SKM-1 treated with dmso at 0.1 percent for 144 hours (cell line): Measurements from ENCODE around the gene NKAIN2.
"Not testable (repeated sequence)": the region's sequence is repeated elsewhere in the genome, so short reads cannot be mapped to it uniquely, and the experiment has no call there.

Experiments
- DNase-seq: peaks from one replicate; lab custom pipeline; 2025; ENCODE audit not compliant: unreplicated experiment; lab: John Stamatoyannopoulos, UW

The NKAIN2 gene

DNA sequence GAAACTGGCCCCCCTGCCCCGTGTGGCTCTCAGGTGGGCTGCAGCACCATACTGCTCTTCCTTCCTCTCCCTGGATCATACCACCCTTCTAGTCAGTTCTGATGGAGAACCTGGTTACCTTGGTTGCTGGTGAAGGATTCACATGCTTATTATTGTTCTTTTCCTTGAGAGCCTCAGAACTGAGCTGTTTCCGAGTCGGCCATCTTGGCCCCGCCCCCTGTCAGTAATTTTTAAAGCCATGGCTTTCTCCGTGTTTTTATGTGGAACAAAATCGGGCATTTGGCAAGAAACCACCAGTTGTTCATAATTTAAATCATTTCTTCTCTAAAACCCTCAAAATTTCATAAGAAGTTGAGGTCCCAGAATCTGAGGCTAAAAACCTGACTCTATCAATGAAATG, 493.8 kb downstream of the NKAIN2 start:
- no peak for DNase-seq

DNA sequence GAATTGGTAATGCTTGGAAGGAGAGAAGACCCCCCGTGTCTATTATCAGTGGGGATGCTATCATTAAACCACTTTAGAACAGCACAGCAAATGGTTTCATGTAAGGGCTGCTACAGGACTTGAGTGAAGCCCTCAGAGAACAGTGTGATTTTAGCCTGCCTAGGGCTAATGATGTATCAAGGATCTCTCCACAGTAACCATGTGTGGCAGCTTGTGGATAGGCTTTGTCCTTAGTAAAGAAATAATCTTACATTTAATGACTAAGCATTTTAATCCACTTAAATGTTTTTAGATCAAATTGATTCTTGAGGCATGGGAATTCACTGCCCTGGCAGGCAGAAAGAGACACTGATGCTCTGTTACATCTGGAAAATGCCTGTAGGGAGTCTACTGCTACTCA, 495.1 kb downstream of the NKAIN2 start:
- DNase-seq, result no peak

DNA sequence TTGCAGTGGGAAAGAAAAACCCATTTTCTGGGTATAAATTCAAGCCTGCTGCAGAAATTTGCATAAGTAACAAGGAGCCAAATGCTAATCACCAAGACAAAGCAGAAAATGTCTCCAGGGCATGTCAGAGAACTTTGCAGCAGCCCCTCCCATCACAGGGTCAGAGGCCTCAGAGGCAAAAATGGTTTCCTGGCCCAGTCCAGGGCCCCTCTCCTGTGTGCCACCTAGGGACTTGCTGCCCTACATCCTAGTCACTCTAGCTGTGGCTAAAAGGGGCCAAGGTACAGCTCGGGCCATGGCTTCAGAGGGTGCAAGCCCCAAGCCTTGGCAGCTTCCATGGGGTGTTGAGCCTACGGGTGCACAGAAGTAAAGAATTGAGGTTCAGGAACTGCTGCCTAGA, 497.2 kb downstream of the NKAIN2 start:
- DNase-seq, result not testable (repeated sequence)

DNA sequence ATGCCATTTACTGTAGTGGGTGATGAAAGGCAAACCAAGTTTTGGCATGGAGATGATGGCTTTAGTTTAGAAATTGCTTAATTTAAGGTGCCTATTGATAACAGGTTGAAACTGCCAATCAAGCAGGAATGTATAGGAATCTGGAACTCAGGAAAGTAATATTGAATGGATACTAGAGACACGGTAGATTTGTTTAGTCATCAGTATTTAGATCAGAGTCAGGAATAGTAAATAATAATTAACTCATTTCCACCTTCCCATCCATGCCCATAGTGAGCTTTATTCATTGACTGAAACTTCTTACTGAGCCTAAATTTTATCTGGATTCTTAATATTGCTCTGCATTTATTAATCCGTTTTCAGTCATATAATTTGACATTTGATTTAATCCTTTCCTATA, 500.3 kb downstream of the NKAIN2 start:
- no peak for DNase-seq

DNA sequence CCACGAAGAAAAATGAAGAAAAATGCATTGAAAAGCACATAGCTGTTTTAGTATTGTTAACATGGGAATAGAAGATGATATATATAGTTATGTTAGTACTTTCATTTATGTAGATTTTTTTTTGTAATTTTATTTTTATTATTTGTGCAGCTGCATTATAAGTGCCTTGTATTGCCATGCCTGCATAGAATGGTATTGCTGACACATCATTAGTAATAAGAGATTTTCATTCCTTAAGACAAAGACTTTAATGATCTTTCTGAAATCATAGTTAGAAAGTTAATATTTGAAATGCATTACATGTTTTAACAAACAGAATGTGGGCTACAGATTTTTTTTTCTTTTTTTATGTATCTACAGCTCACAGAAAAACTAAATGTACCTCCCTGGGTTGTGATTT, 506.5 kb downstream of the NKAIN2 start:
- DNase-seq, result no peak

DNA sequence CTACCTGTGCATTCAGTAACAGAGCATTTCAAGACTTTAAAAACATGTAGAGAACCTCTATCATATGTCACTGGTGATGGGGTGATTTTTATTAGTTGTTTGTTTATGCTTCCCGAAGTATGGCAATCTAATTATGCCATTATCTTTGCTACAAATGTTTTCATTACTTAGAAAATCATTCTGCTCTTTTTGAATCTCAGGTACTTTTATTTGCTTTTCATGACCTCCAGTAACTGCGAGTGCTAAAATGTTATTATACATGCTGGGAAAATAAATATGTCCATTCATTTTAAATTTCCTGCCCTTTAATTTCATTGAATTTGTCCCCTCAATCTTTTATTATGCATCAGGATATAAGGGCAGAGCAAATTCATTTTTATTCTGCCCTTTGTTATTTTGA, 515.7 kb downstream of the NKAIN2 start:
- DNase-seq, result no peak

DNA sequence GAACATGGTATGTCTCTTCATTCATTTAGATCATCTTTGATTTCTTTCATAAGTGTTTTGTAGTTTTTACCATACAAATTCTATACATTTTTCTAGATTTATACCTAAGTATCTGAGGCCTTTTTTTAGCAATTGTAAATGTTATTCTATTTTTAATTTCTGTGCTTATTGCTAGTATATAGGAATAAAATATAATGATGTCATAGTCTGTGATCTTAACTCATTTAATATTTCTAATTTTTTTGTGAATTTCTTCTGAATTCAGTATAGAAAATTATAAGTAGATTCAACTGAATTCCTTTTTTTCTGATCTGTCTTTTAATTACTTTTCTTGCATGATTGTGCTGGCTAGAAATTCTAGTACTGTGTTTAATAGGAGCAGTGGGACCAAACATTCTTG, 520.6 kb downstream of the NKAIN2 start:
- no peak for DNase-seq

DNA sequence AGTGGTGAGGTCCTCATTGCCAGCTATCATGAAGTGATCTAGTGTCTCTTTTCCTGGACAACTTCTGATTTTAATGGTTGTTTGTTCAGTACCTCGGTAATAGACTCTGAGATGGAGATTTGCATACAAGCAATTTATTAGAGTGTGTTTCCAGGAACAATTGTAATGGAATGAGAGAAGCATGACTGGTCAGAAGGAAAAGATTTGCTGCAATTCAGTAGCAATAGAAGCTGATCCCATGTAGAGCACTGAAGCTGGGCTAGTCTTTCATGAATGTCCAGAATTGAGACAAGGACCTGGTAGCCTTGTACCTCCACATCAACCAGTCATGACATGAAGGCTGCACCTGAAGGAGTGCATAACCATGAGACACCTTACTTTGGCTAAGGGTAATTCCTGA, 526.5 kb downstream of the NKAIN2 start:
- no peak for DNase-seq

DNA sequence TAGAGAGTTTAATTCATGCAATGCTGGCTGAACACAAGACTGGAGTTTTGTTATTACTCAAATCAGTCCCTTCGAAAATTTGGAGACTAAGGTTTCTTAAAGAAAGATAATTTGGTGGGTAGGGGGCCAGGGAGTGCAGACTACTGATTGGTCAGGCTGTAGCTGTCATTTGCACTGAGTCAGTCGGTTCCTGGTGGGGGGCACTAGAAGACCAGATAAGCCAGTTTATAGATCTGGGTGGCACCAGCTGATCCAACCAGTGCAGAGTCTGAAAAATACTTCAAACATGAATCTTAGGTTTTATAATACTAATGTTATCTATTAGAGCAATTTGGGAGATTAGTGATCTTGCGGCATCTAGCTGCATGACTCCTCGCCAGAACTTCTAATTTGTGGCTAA, 530.7 kb downstream of the NKAIN2 start:
- no peak for DNase-seq

DNA sequence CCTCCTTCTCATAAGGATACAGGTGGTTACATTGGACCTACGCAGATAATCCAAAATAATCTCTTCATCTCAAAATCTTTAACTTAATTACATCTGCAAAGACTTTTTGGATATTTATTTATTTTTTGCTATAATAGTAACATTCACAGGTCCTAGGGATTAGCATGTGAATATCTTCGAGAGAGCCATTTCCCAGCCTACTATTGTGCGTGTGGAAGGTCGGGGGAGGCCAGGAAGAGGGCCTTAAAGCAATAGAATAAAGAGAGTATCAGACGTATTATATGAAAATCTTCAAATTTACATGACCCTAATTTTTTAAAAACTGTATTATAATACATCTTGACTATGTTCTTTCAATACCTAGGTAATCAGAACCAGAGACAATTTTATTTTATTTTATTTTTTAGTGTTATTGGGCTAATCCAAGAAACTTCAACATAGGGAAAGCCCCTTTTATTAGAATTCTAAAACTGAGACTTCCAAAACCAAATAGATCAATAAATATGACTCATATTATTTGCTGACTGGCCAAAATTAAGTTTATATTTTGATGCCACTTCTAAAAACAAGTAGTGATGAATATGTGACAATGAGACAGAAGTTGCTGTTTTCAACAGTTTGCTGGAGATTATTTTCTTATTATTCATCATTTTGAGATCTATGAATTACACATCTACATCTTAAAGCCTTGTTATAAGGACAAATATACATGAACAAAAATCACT, 536.1 kb downstream of the NKAIN2 start:
- no peak for DNase-seq

DNA sequence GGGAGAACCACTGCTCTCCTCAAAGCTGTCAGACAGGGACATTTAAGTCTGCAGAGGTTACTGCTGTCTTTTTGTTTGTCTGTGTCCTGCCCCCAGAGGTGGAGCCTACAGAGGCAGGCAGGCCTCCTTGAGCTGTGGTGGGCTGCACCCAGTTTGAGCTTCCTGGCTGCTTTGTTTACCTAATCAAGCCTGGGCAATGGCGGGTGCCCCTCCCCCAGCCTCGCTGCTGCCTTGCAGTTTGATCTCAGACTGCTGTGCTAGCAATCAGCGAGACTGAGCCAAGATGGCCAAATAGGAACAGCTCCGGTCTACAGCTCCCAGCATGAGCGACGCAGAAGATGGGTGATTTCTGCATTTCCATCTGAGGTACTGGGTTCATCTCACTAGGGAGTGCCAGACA, 544.7 kb downstream of the NKAIN2 start:
- not testable (repeated sequence) for DNase-seq

DNA sequence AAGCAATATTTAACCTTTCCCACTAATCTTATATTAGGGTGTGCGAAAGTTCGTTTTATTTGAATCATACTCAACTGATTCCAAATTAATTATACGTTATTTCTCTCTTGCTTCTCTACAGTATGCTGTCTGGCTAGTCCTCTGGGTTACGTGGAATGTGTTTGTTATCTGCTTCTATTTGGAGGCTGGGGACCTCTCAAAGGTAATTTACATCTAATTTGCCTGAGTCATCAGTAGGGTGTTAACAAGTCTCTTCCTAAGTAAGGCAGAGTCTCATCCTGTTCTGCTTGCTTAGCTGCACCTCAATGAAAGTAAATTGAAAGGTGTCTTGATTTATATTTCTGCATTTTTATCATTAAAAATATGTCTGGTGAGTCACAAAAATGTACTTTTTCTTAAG, 551.5 kb downstream of the NKAIN2 start:
- DNase-seq, result no peak

DNA sequence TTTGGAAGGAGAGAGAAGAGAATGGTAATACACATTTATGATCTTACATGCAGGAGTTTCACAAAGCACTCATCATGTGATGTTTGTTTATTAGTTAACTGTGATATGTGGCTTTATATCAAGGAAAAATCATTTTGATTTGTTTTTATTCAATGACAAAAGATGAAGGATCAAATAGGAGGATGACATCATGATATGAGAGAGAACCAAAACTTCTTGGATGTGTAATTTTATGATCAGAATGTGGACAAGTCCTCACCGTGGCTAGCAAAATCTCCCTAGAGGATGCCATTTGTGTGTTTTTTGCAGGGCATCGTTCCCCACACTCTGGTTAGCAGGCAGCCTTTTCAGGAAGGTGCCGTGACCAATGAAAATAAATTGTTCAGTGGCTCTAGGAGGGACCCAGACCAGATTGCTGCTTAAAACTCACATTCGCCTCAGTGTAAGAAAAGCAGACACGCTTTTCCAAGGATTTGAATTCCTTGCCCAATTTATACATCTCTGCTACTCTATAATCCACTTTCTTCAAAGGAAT, 552.7 kb downstream of the NKAIN2 start:
- no peak for DNase-seq

DNA sequence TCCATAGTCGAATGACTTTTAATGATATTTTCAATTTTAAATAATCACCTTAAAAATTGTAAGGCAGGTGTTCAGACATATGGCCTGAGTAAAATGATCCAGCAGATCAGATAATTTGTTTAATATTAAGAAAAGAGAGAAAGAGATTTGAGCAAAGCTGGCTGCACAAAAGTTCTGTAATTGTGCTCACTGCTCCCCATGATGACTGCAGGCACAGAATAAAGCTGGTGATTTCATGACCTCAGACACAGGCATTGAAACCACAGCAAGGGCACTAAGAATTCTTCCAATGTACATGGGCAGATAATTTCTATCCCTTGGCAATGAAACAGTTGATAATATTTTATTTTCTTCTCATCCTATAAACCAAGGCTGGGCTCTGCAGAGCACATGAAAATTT, 553.1 kb downstream of the NKAIN2 start:
- DNase-seq, result no peak

DNA sequence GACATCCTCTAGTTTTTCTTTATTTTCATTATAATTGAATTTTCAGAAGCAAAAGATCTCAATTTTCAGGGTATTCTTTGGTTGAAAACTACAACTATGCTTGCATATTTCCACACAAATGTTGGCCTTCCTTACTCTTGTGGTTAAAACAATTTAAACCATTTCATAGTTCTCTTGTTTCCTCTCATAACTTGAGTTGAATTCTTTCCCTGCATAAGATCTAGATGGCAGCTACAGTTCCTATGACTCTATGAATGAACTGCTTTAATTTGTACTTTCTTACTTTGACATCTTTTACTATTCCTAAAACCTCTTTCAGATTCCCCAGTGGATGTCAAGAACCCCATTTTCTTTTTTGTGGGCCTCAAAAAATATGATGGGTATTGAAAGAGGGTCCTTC, 564.5 kb downstream of the NKAIN2 start:
- DNase-seq, result no peak

DNA sequence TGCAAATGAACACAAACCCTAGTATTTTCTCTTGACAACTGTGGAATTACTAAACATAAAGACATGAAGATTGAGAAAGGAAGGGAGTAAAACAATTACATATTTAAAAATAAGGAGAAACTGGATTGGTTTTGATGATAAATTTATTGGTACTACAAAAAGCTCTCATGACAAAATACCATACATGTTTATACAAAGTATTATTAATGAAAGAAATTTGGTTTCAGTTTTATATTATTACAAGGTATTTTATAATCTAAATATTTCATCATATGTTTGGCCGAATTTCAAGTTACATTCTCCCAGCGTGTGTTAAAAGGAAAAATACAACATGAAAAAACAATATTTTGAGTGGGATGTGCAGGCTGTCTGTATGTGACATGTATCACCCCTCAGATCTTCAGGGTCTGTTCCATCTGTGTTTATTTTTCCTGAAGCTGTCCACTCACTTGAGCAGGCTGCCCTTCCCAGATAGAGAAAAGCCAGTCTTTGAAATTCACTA, 568.4 kb downstream of the NKAIN2 start:
- no peak for DNase-seq

DNA sequence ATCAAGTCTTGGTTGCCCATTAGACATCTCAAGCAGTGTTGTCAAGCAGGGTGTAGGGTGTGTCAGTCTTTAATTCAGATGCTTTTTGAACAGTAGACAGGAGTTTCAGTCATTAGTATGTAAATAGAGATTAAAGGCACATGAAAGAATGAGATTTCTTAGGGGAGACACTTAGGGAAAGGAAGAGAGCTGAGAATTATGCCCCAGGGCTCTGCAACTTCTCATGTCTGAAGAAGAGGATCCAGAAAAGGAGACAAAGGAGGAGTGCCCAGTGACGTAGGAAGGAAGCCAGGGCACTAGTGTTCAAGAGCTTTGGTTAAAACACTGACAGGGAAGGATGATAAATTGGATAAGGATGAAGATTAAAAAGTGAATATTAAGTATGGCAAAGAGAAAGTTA, 569.7 kb downstream of the NKAIN2 start:
- DNase-seq, result no peak

DNA sequence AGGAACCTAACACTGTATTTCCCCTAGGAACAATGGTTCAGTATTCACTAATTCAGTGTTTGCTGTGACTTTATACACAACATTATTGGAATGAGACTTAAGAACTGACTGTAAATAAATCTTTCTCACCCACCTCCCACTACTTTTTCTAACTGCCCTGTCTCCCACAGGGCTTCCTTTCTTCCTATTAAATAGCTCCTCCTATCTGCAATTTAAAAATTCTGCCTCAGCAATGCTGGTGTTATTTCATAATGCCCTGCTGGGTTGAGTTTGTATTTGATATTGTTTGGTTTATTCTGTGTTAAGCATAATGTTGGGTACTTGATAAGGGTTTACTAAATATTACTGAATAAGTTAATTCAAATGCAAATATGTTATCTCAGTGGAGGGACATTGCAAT, 585.5 kb downstream of the NKAIN2 start:
- no peak for DNase-seq

DNA sequence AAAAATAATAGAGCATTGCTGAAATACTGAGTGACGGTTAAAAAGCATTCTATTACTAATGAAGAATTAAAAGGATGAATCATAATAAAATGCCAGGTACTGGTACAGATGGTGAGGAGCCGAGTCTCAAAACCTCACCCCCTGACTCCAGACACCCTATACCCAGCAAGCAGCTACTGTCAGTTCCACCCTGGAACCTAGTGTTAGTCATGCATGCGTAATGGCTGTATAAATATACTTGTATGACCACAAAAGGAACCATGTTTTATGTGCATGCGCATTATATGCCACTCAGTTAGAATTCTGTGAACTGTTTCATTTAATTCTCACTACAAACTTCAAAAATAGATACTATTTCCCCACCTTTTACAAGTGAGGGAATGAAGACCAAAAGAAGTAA, 589.9 kb downstream of the NKAIN2 start:
- no peak for DNase-seq

DNA sequence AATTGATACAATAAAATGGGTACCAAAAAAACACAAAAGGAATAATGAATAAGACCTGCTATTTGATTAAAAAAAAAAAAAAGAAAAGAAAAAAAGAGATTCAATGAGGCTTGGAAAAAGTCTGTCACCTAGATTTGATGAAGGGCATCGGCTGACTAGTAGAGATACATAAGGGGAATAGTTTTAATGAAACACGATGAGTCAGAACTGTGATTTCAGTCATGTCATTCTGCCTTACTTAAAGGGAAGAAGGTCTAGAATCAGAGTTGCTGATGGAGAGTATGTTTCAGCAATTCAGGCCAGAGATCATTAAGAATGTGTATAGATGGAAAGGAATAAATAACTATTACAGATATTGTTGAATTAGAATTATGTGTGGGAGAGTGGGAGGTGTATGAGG, 592.7 kb downstream of the NKAIN2 start:
- no peak for DNase-seq

DNA sequence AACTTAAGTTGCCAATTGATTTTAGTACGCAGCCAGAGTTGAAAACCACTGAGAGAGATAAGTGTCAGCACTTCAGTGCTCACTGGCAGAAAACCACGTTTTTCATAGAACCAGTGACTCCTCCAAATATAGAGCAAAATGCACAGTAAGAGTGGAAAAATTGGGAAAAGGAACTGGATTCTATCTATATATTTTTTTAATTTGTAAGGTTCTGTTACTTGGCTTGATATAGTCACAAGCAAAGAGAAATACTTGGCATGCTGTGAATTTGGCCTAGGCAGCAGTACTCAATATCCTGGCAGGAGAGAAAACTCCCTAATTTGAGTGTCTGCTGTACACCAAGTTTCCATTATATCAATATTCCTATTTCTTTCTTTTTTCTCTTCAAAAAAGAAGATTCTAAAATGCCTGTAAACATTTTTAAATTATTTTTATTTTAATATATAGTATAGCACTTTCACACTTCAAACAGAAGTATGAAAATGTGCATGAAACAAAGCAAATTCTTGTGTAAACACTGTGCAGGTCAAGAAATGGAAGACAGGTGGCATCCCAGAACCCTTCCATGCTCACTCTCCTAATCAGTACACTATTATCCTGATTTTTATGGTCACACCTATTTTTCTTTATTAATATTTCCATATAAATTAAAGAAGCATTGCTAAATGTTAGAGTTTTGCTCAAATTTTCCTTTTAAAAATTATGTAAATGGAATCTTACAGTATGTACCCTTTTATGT, 596.8 kb downstream of the NKAIN2 start:
- no peak for DNase-seq

DNA sequence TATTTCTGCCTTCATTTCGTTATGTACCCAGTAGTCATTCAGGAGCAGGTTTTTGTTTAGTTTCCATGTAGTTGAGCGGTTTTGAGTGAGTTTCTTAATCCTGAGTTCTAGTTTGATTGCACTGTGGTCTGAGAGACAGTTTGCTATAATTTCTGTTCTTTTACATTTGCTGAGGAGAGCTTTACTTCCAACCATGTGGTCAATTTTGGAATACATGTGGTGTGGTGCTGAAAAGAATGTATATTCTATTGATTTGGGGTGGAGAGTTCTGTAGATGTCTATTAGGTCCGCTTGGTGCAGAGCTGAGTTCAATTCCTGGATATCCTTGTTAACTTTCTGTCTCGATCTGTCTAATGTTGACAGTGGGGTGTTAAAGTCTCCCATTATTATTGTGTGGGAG, 606.8 kb downstream of the NKAIN2 start:
- DNase-seq, result not testable (repeated sequence)
